Breast epithelium (tissue), 3 donors: ENCODE measurements around the gene LEUTX.

Source experiments
- CTCF ChIP-seq, 3 donors: fragments of 450-650 bp; IDR thresholded peaks; one replicate each; pipeline ENCODE4 v1.5.1; 2016 to 2017; ENCODE audit warnings: antibody characterized with exemption in 3 of 3, mild to moderate bottlenecking in 3 of 3, moderate library complexity in 3 of 3
- POLR2A ChIP-seq: fragments of 450-650 bp; IDR thresholded peaks from one replicate; pipeline ENCODE4 v1.6.1; 2016; ENCODE audit warnings: antibody characterized with exemption, mild to moderate bottlenecking, moderate library complexity

GRCh38 chr19:39813264-39813993 lies 34.8 kb downstream of the LEUTX start:
- TF ChIP-seq POLR2A (no peak), CTCF (IDR thresholded peaks at IDR 0.05) (no peak)
